GM18870 (cell line): ENCODE measurements around the gene TAF1A.
"Not testable (repeated sequence)": the region's sequence is repeated elsewhere in the genome, so short reads cannot be mapped to it uniquely, and the experiment has no call there.

Experiments used
- ATAC-seq: cut with Tn5 transposase; IDR thresholded peaks from one replicate; pipeline ENCODE4 v1.9.1; 2021; ENCODE audit warnings: moderate library complexity; ENCODE audit not compliant: unreplicated experiment

The TAF1A gene

GRCh38 chr1:222589462-222590302, at the start of gene TAF1A:
Gene TAF1A, minus strand, starts transcription at chr1:222589933.
- ATAC-seq, result peak; percentile 95

- ATAC-seq, result peak; percentile 88
Observed at GRCh38 chr1:222634180-222635013, 44.7 kb upstream of the TAF1A start.

GRCh38 chr1:222632749-222633148, 43.0 kb upstream of the TAF1A start:
- no peak for ATAC-seq

- no peak for ATAC-seq
Observed at GRCh38 chr1:222631611-222632208, 42.0 kb upstream of the TAF1A start.

- ATAC-seq, result no peak
Observed at GRCh38 chr1:222629921-222630535, 40.3 kb upstream of the TAF1A start.

- no peak for ATAC-seq
Observed at GRCh38 chr1:222627232-222627631, 37.5 kb upstream of the TAF1A start.

DNA sequence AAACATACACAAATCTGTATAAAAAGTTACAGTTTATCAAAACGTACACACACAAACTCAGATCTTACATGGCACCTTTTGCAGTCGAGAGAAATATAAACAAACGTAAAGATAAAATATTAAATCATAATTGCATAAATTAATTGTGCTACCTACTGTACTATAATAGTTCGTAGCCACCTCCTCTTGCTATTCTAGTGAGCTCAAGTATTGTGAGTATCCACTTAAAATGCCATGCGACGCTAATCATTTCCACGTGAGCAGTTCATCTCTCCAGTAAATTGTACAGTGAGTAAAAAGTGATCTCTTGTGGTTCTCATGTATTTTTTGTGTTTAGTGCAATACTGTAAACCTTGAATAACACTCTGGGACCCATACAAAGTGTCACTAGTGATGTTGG, 34.5 kb upstream of the TAF1A start:
- no peak for ATAC-seq

DNA sequence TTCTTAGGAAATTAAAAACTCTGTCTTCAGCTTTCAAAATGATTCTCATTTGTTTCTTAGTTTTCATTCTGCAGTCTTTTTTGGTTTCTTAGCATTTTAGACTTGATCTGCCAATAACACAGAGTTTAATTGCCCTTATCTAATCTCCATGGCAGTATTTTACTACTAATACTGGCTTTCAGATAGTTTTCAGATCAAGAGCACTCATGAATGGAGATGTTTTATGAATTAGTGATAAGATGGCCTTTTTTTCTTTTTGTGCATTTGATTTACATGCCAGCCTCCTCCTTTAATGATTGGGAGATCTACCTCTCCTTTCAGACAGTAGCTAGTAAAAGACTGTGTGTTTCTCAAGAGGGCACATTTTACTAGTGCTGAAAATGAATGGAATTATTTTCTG, 33.7 kb upstream of the TAF1A start:
- ATAC-seq, result no peak

- no peak for ATAC-seq
Observed at GRCh38 chr1:222622765-222623164, 33.0 kb upstream of the TAF1A start.

GRCh38 chr1:222620566-222620965, 30.8 kb upstream of the TAF1A start:
- peak; percentile 81 for ATAC-seq

GRCh38 chr1:222618880-222619596, 29.3 kb upstream of the TAF1A start:
- no peak for ATAC-seq

GRCh38 chr1:222618001-222618879, 28.5 kb upstream of the TAF1A start, which contains the start of gene MIA3:
Gene MIA3, plus strand, starts transcription at chr1:222618097. Its CDS starts 14 bp downstream, at chr1:222618111.
- ATAC-seq, result peak; percentile 8

- ATAC-seq, result peak; percentile 68
Observed at GRCh38 chr1:222617367-222617951, 27.7 kb upstream of the TAF1A start.

- ATAC-seq, result no peak
Observed at GRCh38 chr1:222616525-222616924, 26.8 kb upstream of the TAF1A start.

GRCh38 chr1:222613627-222614026, 23.9 kb upstream of the TAF1A start:
- ATAC-seq, result no peak

- ATAC-seq, result no peak
Observed at GRCh38 chr1:222610728-222611127, 21.0 kb upstream of the TAF1A start.

GRCh38 chr1:222609111-222609510, 19.4 kb upstream of the TAF1A start:
- not testable (repeated sequence) for ATAC-seq

DNA sequence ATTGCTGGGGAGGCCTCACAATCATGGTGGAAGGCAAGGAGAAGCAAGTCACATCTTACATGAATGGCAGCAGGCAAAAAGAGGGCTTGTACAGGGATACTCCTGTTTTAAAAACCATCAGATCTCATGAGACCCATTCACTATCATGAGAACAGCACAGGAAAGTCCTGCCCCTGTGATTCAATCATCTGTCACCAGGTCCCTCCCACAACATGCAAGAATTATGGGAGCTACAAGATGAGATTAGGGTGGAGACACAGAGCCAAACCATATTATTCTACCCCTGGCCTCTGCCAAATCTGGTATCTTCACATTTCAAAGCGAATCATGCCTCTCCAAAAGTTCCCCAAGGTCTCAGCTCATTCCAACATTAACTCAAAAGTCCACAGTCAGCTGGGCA, 17.0 kb upstream of the TAF1A start:
- ATAC-seq, result no peak

DNA sequence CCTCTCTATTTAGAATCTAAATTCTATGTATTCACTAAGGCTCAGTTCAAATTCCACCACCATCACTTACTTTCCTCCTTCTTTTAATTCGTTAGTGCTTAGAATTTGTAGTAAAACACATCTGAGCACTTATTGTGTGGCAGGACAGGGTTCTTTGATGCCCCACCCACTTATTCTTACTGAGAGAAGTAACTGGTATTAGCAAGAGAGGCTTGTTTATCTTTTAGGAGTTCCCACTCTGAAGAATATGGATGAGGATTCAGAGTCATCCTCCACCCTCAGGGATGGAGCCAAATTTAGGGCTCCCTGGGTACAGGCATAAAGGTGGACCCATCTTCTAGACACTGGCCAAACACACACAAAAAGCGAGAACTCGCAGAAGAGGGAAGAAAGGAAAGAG, 11.5 kb upstream of the TAF1A start:
- no peak for ATAC-seq
